Smooth muscle cell (in vitro differentiated cells): ENCODE data around the gene CAMTA1. TPM values are rescaled to one million over a fixed set of nuclear protein-coding genes. Genes with fewer than 3 reads are reported as not detected.

Experiments
- DNase-seq: peaks from one replicate; lab custom pipeline; 2025; ENCODE audit not compliant: unreplicated experiment; lab: John Stamatoyannopoulos, UW
- H2AFZ ChIP-seq: fragments of 200-600 bp; sonication (generic); 2 replicates; pipeline ENCODE4 v1.6.0; 2016; ENCODE audit warnings: antibody characterized with exemption, low read depth, mild to moderate bottlenecking
- H3F3A ChIP-seq: fragments of 200-600 bp; sonication (generic); 2 replicates; pipeline ENCODE4 v1.6.0; 2017; ENCODE audit warnings: antibody characterized with exemption, low read depth
- H3K27ac ChIP-seq: fragments of 200-600 bp; sonication (generic); 2 replicates; pipeline ENCODE4 v1.5.1; 2016; ENCODE audit warnings: low read depth, mild to moderate bottlenecking
- H3K27me3 ChIP-seq: fragments of 200-600 bp; sonication (generic); 2 replicates; pipeline ENCODE4 v1.6.1; 2016; ENCODE audit warnings: low read depth, mild to moderate bottlenecking
- H3K36me3 ChIP-seq: fragments of 200-600 bp; sonication (generic); 2 replicates; pipeline ENCODE4 v1.5.1; 2016; ENCODE audit warnings: low read depth
- H3K4me1 ChIP-seq: fragments of 200-600 bp; sonication (generic); 2 replicates; pipeline ENCODE4 v1.5.1; 2016; ENCODE audit warnings: low read depth
- H3K4me2 ChIP-seq: fragments of 200-600 bp; sonication (generic); 2 replicates; pipeline ENCODE4 v1.6.0; 2016; ENCODE audit warnings: mild to moderate bottlenecking
- H3K4me3 ChIP-seq: fragments of 200-600 bp; sonication (generic); 2 replicates; pipeline ENCODE4 v1.5.1; 2016; ENCODE audit warnings: mild to moderate bottlenecking
- H3K79me2 ChIP-seq: fragments of 200-600 bp; sonication (generic); 2 replicates; pipeline ENCODE4 v1.6.0; 2016; ENCODE audit warnings: low read depth, mild to moderate bottlenecking
- H3K9ac ChIP-seq: fragments of 200-600 bp; sonication (generic); 2 replicates; pipeline ENCODE4 v1.6.0; 2016; ENCODE audit warnings: low read depth
- H3K9me3 ChIP-seq: fragments of 200-600 bp; sonication (generic); replicated peaks from 2 replicates; pipeline ENCODE4 v1.5.1; 2016; ENCODE audit warnings: low read depth
- H4K20me1 ChIP-seq: fragments of 200-600 bp; sonication (generic); 2 replicates; pipeline ENCODE4 v1.6.0; 2016; ENCODE audit warnings: low read depth
- CTCF ChIP-seq: fragments of 200-600 bp; sonication (generic); IDR thresholded peaks from 2 replicates; pipeline ENCODE4 v1.5.1; 2017; ENCODE audit warnings: borderline replicate concordance, mild to moderate bottlenecking, antibody characterized with exemption; ENCODE audit not compliant: insufficient read depth, poor library complexity, severe bottlenecking
- WGBS: methylation state at CpG from one replicate; pipeline ENCODE4 v1.1.7; 2016; ENCODE audit warnings: low lambda C conversion rate; 5-methylcytosine and 5-hydroxymethylcytosine counted together
- polyA plus RNA-seq: library from polyadenylated mRNA; unstranded; fragments of >200 nt; fragmentation: Nextera tagmentation; extraction: Ambion mirVana; gene quantifications from 2 replicates; pipeline ENCODE4 v1.2.1, GENCODE V29; 2016
- total RNA-seq: library from RNA; depleted of rRNA; stranded (reverse); fragments of >200 nt; gene quantifications from 2 replicates; pipeline ENCODE4 v1.2.3, GENCODE V29; 2014

CAMTA1 gene
- total and polyA plus RNA-seq, 2 experiments from 2014 or later = 139 to 145 TPM

- TF ChIP-seq CTCF = no peak
- Histone ChIP-seq H3K9me3 (no peaks in the 10 kb centered on the region), H3K36me3 (no peaks in the 10 kb centered on the region), H3F3A (no peaks in the 10 kb centered on the region), H4K20me1 (no peaks in the 10 kb centered on the region), H3K4me2 (no peak overlapping the region), H3K27ac (peak overlapping the region; percentile 39), H3K4me3 (no peak overlapping the region), H3K27me3 (no peaks in the 10 kb centered on the region), H3K4me1 (peaks cover 4% of the 10 kb centered on the region), H2AFZ (no peak overlapping the region), H3K79me2 (no peaks in the 10 kb centered on the region), H3K9ac (no peak overlapping the region)
- DNase-seq = no peak
- WGBS = 69% methylated on average over 10 of the region's 10 CpGs
These were observed 434.8 kb downstream of the CAMTA1 start for GRCh38 chr1:7220007-7220406.

GRCh38 chr1:7220712-7221252, 435.5 kb downstream of the CAMTA1 start:
- Histone ChIP-seq H3K27ac (peak overlapping the region; percentile 39), H3K4me2 (no peak overlapping the region), H3F3A (no peaks in the 10 kb centered on the region), H3K9me3 (no peaks in the 10 kb centered on the region), H3K4me3 (no peak overlapping the region), H2AFZ (no peak overlapping the region), H3K9ac (no peak overlapping the region), H3K36me3 (no peaks in the 10 kb centered on the region), H3K79me2 (no peaks in the 10 kb centered on the region), H4K20me1 (no peaks in the 10 kb centered on the region), H3K4me1 (peaks cover 4% of the 10 kb centered on the region), H3K27me3 (no peaks in the 10 kb centered on the region)
- 96% methylated on average over 13 of the region's 13 CpGs for WGBS
- no peak for DNase-seq
- no peak for TF ChIP-seq CTCF

DNA sequence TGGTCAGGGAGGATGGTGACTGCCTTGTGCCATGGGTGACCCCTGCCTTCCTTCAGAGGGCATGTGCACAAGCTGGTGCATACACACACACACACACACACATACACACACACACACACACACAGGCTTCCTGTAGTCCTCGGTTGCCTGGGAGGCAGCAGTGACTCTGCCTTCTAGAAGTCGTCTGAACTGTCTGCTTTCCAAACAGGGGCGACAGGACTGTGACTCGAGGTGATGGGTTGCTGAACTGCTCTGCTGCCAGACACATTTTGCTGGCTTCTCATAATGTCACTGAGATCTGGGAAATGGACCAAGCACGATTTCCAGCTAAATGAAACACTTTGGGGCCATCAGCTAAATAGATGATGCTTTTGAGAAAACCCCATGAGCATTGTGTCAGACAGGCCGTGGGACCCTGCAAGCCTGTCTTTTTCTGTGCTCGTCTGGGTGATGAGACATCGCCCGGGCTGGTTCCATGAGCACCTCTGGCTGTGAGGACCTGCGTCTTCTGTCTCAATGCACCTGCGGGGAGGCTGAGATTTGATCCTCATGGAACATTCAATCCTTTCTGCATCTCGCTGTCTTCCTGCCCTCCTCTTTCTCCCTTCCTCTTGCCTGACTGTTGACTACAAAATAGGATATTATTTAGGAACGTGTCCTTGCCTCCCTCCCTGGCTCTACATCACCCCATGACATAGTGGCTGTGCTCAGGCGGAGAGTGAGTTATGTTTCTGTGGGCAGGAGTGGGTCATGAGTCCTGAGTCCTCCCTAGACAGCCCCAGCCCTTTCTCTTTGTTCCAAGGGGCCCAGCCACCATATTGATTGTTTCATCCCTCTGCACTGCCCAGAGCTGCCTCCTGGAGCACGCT, 436.8 kb downstream of the CAMTA1 start:
- H3K9ac ChIP-seq = no peak overlapping the region
- no peaks in the 10 kb centered on the region for H3K79me2 ChIP-seq
- H3K4me2 ChIP-seq = no peak overlapping the region
- H4K20me1 ChIP-seq = no peaks in the 10 kb centered on the region
- 77% methylated on average over 15 of the region's 15 CpGs for WGBS
- H3K36me3 ChIP-seq = no peaks in the 10 kb centered on the region
- H3K4me1 ChIP-seq = peaks cover 4% of the 10 kb centered on the region
- H3K27me3 ChIP-seq = no peaks in the 10 kb centered on the region
- H2AFZ ChIP-seq = no peak overlapping the region
- H3K4me3 ChIP-seq = no peak overlapping the region
- no peak for DNase-seq
- TF ChIP-seq CTCF = no peak
- H3F3A ChIP-seq = no peaks in the 10 kb centered on the region
- no peaks in the 10 kb centered on the region for H3K9me3 ChIP-seq
- no peak overlapping the region for H3K27ac ChIP-seq
